ENCODE measurements around the gene MORN4.
A peak's percentile ranks its signal among the peaks of the same experiment; 100 is the strongest.
"Not testable (repeated sequence)": the region's sequence is repeated elsewhere in the genome, so short reads cannot be mapped to it uniquely, and the experiment has no call there.

The MORN4 gene

GRCh38 chr10:97632949-97633884 is at the start of gene MORN4:
TSS of gene MORN4 (minus strand) at chr10:97633500. CDS start at chr10:97619653, 13,847 bp downstream.
- peak; percentile 23 for DNase-seq

- no peak for DNase-seq
These were observed 48.7 kb upstream of the MORN4 start for GRCh38 chr10:97682042-97682441.

- DNase-seq: no peak
These were observed 46.3 kb upstream of the MORN4 start for GRCh38 chr10:97679594-97679993.

GRCh38 chr10:97676770-97677581 is 43.7 kb upstream of the MORN4 start:
- peak; percentile 14 for DNase-seq

GRCh38 chr10:97675222-97675621 is 41.9 kb upstream of the MORN4 start:
- DNase-seq: no peak

- DNase-seq: no peak
These were observed 40.6 kb upstream of the MORN4 start for GRCh38 chr10:97673736-97674525.

- no peak for DNase-seq
These were observed 36.3 kb upstream of the MORN4 start for GRCh38 chr10:97669571-97669970.

- no peak for DNase-seq
These were observed 34.2 kb upstream of the MORN4 start for GRCh38 chr10:97667463-97667862.

- no peak for DNase-seq
These were observed 33.7 kb upstream of the MORN4 start for GRCh38 chr10:97666992-97667391.

- DNase-seq: no peak
These were observed 31.1 kb upstream of the MORN4 start for GRCh38 chr10:97664282-97664850.

GRCh38 chr10:97659589-97659988 is 26.3 kb upstream of the MORN4 start:
- DNase-seq: no peak

- DNase-seq: no peak
These were observed 23.5 kb upstream of the MORN4 start for GRCh38 chr10:97656777-97657176.

- DNase-seq: no peak
These were observed 18.5 kb upstream of the MORN4 start for GRCh38 chr10:97651773-97652172.

- DNase-seq: no peak
These were observed 17.4 kb upstream of the MORN4 start for GRCh38 chr10:97650726-97651125.

GRCh38 chr10:97649405-97649750 is 16.1 kb upstream of the MORN4 start:
- DNase-seq: not testable (repeated sequence)

- DNase-seq: no peak
These were observed 15.5 kb upstream of the MORN4 start for GRCh38 chr10:97648562-97649404.

GRCh38 chr10:97647556-97647955 is 14.3 kb upstream of the MORN4 start:
- no peak for DNase-seq

GRCh38 chr10:97644936-97645335 is 11.6 kb upstream of the MORN4 start:
- no peak for DNase-seq

GRCh38 chr10:97643441-97643985 is 10.2 kb upstream of the MORN4 start:
- no peak for DNase-seq

GRCh38 chr10:97642471-97643159 is 9.3 kb upstream of the MORN4 start:
- not testable (repeated sequence) for DNase-seq
